Activated T-cell treated with anti-CD3 and anti-CD28 coated beads for 48 hours (primary cell): ENCODE measurements around the gene TNFRSF19.

ENCODE experiments used
- DNase-seq: peaks from one replicate; pipeline ENCODE4 v3.0.0-alpha.2; 2020; ENCODE audit warnings: low read depth

TNFRSF19 gene

GRCh38 chr13:23722726-23723453 lies 152.7 kb downstream of the TNFRSF19 start:
- DNase-seq: no peak

- DNase-seq: no peak
These were observed 153.3 kb downstream of the TNFRSF19 start for GRCh38 chr13:23723471-23723870.

GRCh38 chr13:23724196-23724970 lies 154.2 kb downstream of the TNFRSF19 start:
- no peak for DNase-seq
